ENCODE measurements around the gene CALHM2. TPM values are rescaled to one million over a fixed set of nuclear protein-coding genes. Genes with fewer than 3 reads are reported as not detected.

The CALHM2 gene
- total and polyA plus RNA-seq, 2 of the 4 experiments (the other 2 are of a cell fraction), result 2.5 to 7.9 TPM

GRCh38 chr10:103470761-103471653 is 18.8 kb upstream of the CALHM2 start:
- intact Hi-C loops (cut with micrococcal nuclease), result no loop called here
- no CpG with 5 or more reads among the region's 14 CpGs for WGBS, 2 experiments (ENCODE audit: extremely low coverage in 2 of 2, insufficient read length in 1 of 2)
- Histone ChIP-seq H3K14ac (replicated peaks; ENCODE audit: low read depth, low read length) (no peak overlapping the region), H3K27ac (ENCODE audit: insufficient read depth, low read length) (no peak overlapping the region), H2BK15ac (ENCODE audit: low read depth, low read length) (no peak overlapping the region), H3K9me1 (ENCODE audit: insufficient read depth, low read length) (no peaks in the 10 kb centered on the region), H2BK20ac (ENCODE audit: low read depth, low read length) (no peak overlapping the region), H3K4me3 (ENCODE audit: insufficient read depth, low read depth, low read length) (no peak overlapping the region), H2AFZ (replicated peaks; ENCODE audit: low read length, poor library complexity) (peak overlapping the region; percentile 75), H3K9ac (ENCODE audit: low read depth, low read length) (no peak overlapping the region), H4K5ac (ENCODE audit: low read depth, low read length) (no peak overlapping the region), H4K8ac (ENCODE audit: low read depth in 2 of 2, low read length in 2 of 2) (no peak overlapping the region), H3K23ac (ENCODE audit: low read depth, low read length) (no peak overlapping the region), H3K4me1 (ENCODE audit: control insufficient read depth, insufficient read depth, low read length) (peaks cover 3% of the 10 kb centered on the region), H3K9me3 (ENCODE audit: control insufficient read depth, insufficient read depth, low read length) (no peaks in the 10 kb centered on the region), H3K27me3 (ENCODE audit: control insufficient read depth, insufficient read depth, low read length) (peaks cover 33% of the 10 kb centered on the region), H2BK120ac (ENCODE audit: low read depth, low read length) (no peak overlapping the region), H2AK9ac (replicated peaks; ENCODE audit: low read depth, low read length, poor library complexity) (no peak overlapping the region), H3K36me3 (ENCODE audit: control insufficient read depth, insufficient read depth, low read length) (no peaks in the 10 kb centered on the region), H3K79me1 (ENCODE audit: low read depth in 1 of 2, low read length in 2 of 2) (no peaks in the 10 kb centered on the region), H3K4me2 (ENCODE audit: low read depth, low read length) (no peak overlapping the region), H4K91ac (ENCODE audit: insufficient read depth, low read depth, low read length) (no peak overlapping the region), H4K20me1 (ENCODE audit: insufficient read depth, low read length) (no peaks in the 10 kb centered on the region), H3K56ac (ENCODE audit: extremely low read depth, insufficient read depth, low read length) (no peak overlapping the region), H3K18ac (ENCODE audit: low read depth, low read length) (no peak overlapping the region), H2AK5ac (ENCODE audit: low read depth, low read length) (no peak overlapping the region), H2BK5ac (ENCODE audit: low read depth, low read length, poor library complexity, severe bottlenecking) (no peak overlapping the region), H3K4ac (ENCODE audit: low read depth, low read length) (no peak overlapping the region)
- DNase-seq (no peak), ATAC-seq (ENCODE audit: low read depth) (peak; percentile 36; the same call in 1 of the 2 replicates)
- TF ChIP-seq RFX5 (IDR thresholded peaks at IDR 0.05; ENCODE audit: low read depth, low read length) (no peak), MAZ (IDR thresholded peaks at IDR 0.05; ENCODE audit: borderline replicate concordance, low read depth, low read length) (no peak; the same call in 1 of the 2 replicates), RAD21 (IDR thresholded peaks at IDR 0.05; ENCODE audit: low read length) (no peak), FOS (IDR thresholded peaks at IDR 0.05; ENCODE audit: low read depth, low read length) (no peak), RCOR1 (IDR thresholded peaks at IDR 0.05; ENCODE audit: insufficient replicate concordance, low read length) (no peak), MXI1 (IDR thresholded peaks at IDR 0.05; ENCODE audit: borderline replicate concordance, low read depth, low read length) (no peak)
- no TSS peak for BruUV-seq (replicated peaks)
- in situ Hi-C loops (cut with MboI; ENCODE audit: low sequenced_read_pairs), result no loop called here
- dilution Hi-C loops (cut with HindIII; ENCODE audit: low sequenced_read_pairs, unreplicated experiment), result no loop called here
- ChIA-PET CTCF (no interaction called here), POLR2A (ENCODE audit: unreplicated experiment) (no interaction called here)
